OCI-LY7 (cell line): ENCODE measurements around the gene DOCK9.

Experiments
- CTCF ChIP-seq: fragments of 200-600 bp; sonication (generic); conservative IDR thresholded peaks from 2 replicates; pipeline ENCODE4 v1.5.1; 2014; ENCODE audit warnings: mild to moderate bottlenecking, antibody characterized with exemption, low read length, moderate library complexity, mixed read lengths
- EZH2phosphoT487 ChIP-seq: fragments of 200-600 bp; sonication (generic); IDR thresholded peaks from 2 replicates; pipeline ENCODE4 v1.6.1; 2018; ENCODE audit warnings: low read depth, borderline replicate concordance, mild to moderate bottlenecking, mixed run types, antibody characterized with exemption, low read length, moderate library complexity, mixed read lengths

GRCh38 chr13:98801626-98802418, 176.0 kb downstream of the DOCK9 start:
- TF ChIP-seq CTCF (no peak), EZH2phosphoT487 (no peak)
